SU-DHL-6 (cell line): ENCODE measurements around the gene HCST.

ENCODE experiments used
- H2AFZ ChIP-seq: fragments of 200-600 bp; sonication (generic); 2 replicates; pipeline ENCODE4 v1.6.1; 2014; ENCODE audit warnings: low read depth, mild to moderate bottlenecking, moderate library complexity, mixed read lengths, antibody characterized with exemption, low read length; ENCODE audit not compliant: severe bottlenecking
- H3F3A ChIP-seq: fragments of 200-600 bp; shearing (Covaris generic); 2 replicates; pipeline ENCODE4 v1.6.0; 2016; ENCODE audit warnings: antibody characterized with exemption, mild to moderate bottlenecking; ENCODE audit not compliant: insufficient read depth
- H3K27ac ChIP-seq: fragments of 200-600 bp; sonication (generic); 2 replicates; pipeline ENCODE4 v1.5.1; 2016; ENCODE audit warnings: low read depth, mild to moderate bottlenecking, low read length, moderate library complexity, mixed read lengths
- H3K27me3 ChIP-seq: fragments of 200-600 bp; sonication (generic), shearing (Covaris generic); 2 replicates; pipeline ENCODE4 v1.6.0; 2014; ENCODE audit warnings: mild to moderate bottlenecking, low read length
- H3K36me3 ChIP-seq: fragments of 200-600 bp; sonication (generic); 2 replicates; pipeline ENCODE4 v1.6.1; 2014; ENCODE audit warnings: mild to moderate bottlenecking, low read length, mixed read lengths
- H3K4me2 ChIP-seq: fragments of 300-600, 200-600 bp; shearing (Covaris generic), sonication (generic); 2 replicates; pipeline ENCODE4 v1.6.0; 2014; ENCODE audit warnings: low read length, low read depth, mild to moderate bottlenecking; ENCODE audit not compliant: poor library complexity, severe bottlenecking
- H3K4me3 ChIP-seq: fragments of 200-600 bp; sonication (generic); 2 replicates; pipeline ENCODE4 v1.5.1; 2014; ENCODE audit warnings: antibody characterized with exemption, low read length, mild to moderate bottlenecking, mixed read lengths; ENCODE audit not compliant: insufficient read depth, poor library complexity, severe bottlenecking
- H3K79me2 ChIP-seq: fragments of 200-600 bp; sonication (generic); 2 replicates; pipeline ENCODE4 v1.6.1; 2014; ENCODE audit warnings: mild to moderate bottlenecking, low read length, moderate library complexity; ENCODE audit not compliant: insufficient read depth
- H3K9ac ChIP-seq: fragments of 200-600 bp; sonication (generic); 2 replicates; pipeline ENCODE4 v1.7.0; 2014; ENCODE audit warnings: mild to moderate bottlenecking, low read length
- H3K9me2 ChIP-seq: fragments of 200-600 bp; sonication (generic); replicated peaks from 2 replicates; pipeline ENCODE4 v1.6.1; 2014; ENCODE audit warnings: low read length; ENCODE audit not compliant: insufficient read depth
- H3K9me3 ChIP-seq: fragments of 200-600 bp; sonication (generic); 2 replicates; pipeline ENCODE4 v1.6.1; 2014; ENCODE audit warnings: low read length, mixed read lengths; ENCODE audit not compliant: insufficient read depth
- H4K20me1 ChIP-seq: fragments of 200-600 bp; sonication (generic); 2 replicates; pipeline ENCODE4 v1.6.1; 2014; ENCODE audit warnings: low read depth, mild to moderate bottlenecking, antibody characterized with exemption, low read length, moderate library complexity, mixed read lengths
- CTCF ChIP-seq: fragments of 200-600 bp; sonication (generic); IDR thresholded peaks from one replicate; pipeline ENCODE4 v1.5.1; 2017; ENCODE audit warnings: antibody characterized with exemption, mild to moderate bottlenecking, low read length, moderate library complexity; ENCODE audit not compliant: insufficient read depth, poor library complexity, severe bottlenecking
- EZH2phosphoT487 ChIP-seq: fragments of 200-600 bp; sonication (generic), shearing (Covaris generic); conservative IDR thresholded peaks from 2 replicates; pipeline ENCODE4 v1.6.1; 2018; ENCODE audit warnings: mild to moderate bottlenecking, antibody characterized with exemption, low read length, moderate library complexity, mixed read lengths

HCST gene, protein sequence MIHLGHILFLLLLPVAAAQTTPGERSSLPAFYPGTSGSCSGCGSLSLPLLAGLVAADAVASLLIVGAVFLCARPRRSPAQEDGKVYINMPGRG

GRCh38 chr19:35901854-35902661 lies at the start of gene HCST:
TSS of gene HCST (plus strand) at chr19:35902529. CDS start at chr19:35902594, 65 bp downstream.
- Histone ChIP-seq H3K9me3 (no peaks in the 10 kb centered on the region), H3K4me2 (peak within 1 kb of the TSS; percentile 73), H3K79me2 (peaks cover 16% of the 10 kb centered on the region), H3F3A (peaks cover 46% of the 10 kb centered on the region), H4K20me1 (no peaks in the 10 kb centered on the region), H3K4me3 (peak within 1 kb of the TSS; percentile 50), H2AFZ (peak within 1 kb of the TSS; percentile 38), H3K27me3 (no peaks in the 10 kb centered on the region), H3K9ac (peak within 1 kb of the TSS; percentile 99), H3K36me3 (peaks cover 5% of the 10 kb centered on the region), H3K9me2 (no peaks in the 10 kb centered on the region), H3K27ac (peak within 1 kb of the TSS; percentile 98)
- TF ChIP-seq CTCF = no peak
- TF ChIP-seq EZH2phosphoT487 = no peak

- no peaks in the 10 kb centered on the region for H3K9me2 ChIP-seq
- H3K4me2 ChIP-seq = no peak overlapping the region
- H3K9ac ChIP-seq = no peak overlapping the region
- H3K36me3 ChIP-seq = no peaks in the 10 kb centered on the region
- H3K27me3 ChIP-seq = no peaks in the 10 kb centered on the region
- no peaks in the 10 kb centered on the region for H3F3A ChIP-seq
- H3K27ac ChIP-seq = no peak overlapping the region
- H3K9me3 ChIP-seq = no peaks in the 10 kb centered on the region
- no peak overlapping the region for H3K4me3 ChIP-seq
- H2AFZ ChIP-seq = no peak overlapping the region
- no peaks in the 10 kb centered on the region for H3K79me2 ChIP-seq
- TF ChIP-seq EZH2phosphoT487 = no peak
- TF ChIP-seq CTCF = no peak
- no peaks in the 10 kb centered on the region for H4K20me1 ChIP-seq
Measured at GRCh38 chr19:35853038-35853756, 49.1 kb upstream of the HCST start.

- peak within 1 kb of the TSS; percentile 57 for H3K9ac ChIP-seq
- H3K36me3 ChIP-seq = no peaks in the 10 kb centered on the region
- no peaks in the 10 kb centered on the region for H3K9me2 ChIP-seq
- H3K79me2 ChIP-seq = no peaks in the 10 kb centered on the region
- no peaks in the 10 kb centered on the region for H4K20me1 ChIP-seq
- H3K4me3 ChIP-seq = peak within 1 kb of the TSS; percentile 78
- no peaks in the 10 kb centered on the region for H3K27me3 ChIP-seq
- no peak within 1 kb of the TSS for H3K27ac ChIP-seq
- TF ChIP-seq EZH2phosphoT487 (no peak), CTCF (no peak)
- no peaks in the 10 kb centered on the region for H3K9me3 ChIP-seq
- H3F3A ChIP-seq = no peaks in the 10 kb centered on the region
- H2AFZ ChIP-seq = peak within 1 kb of the TSS; percentile 86
- H3K4me2 ChIP-seq = peak within 1 kb of the TSS; percentile 72
Measured at GRCh38 chr19:35856546-35857149, 45.7 kb upstream of the HCST start, which contains the start of gene KIRREL2. TSS of gene KIRREL2 (plus strand) at chr19:35856911. CDS start at chr19:35857120, 209 bp downstream.
